ENCODE data around the gene RPS6KA3.

DNA sequence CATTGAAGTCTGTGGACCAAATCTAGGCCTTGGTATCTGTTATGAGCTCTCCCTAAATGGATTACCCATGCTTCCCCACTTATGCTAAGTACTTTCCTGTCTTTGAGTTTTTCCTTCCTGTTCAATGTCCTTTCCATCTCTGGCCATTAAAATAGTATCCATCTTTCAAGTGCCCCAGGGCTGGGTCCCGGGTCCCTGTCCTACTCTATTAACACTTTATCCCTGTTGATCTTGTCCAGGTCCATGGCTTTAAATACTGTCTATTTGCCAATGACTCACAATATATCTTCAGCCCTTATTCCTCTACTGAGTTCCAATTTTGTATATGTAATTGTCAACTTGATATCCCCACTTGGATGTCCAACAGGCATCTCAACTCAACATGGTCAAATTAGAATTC lies 17.7 kb upstream of the RPS6KA3 start:
- TF ChIP-seq, protein P1, sequence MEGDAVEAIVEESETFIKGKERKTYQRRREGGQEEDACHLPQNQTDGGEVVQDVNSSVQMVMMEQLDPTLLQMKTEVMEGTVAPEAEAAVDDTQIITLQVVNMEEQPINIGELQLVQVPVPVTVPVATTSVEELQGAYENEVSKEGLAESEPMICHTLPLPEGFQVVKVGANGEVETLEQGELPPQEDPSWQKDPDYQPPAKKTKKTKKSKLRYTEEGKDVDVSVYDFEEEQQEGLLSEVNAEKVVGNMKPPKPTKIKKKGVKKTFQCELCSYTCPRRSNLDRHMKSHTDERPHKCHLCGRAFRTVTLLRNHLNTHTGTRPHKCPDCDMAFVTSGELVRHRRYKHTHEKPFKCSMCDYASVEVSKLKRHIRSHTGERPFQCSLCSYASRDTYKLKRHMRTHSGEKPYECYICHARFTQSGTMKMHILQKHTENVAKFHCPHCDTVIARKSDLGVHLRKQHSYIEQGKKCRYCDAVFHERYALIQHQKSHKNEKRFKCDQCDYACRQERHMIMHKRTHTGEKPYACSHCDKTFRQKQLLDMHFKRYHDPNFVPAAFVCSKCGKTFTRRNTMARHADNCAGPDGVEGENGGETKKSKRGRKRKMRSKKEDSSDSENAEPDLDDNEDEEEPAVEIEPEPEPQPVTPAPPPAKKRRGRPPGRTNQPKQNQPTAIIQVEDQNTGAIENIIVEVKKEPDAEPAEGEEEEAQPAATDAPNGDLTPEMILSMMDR (IDR thresholded peaks at IDR 0.05; ENCODE audit: borderline replicate concordance, extremely low read depth, low read length, poor library complexity, severe bottlenecking), result no peak
- TF ChIP-seq EZH2 (IDR thresholded peaks at IDR 0.05; ENCODE audit: borderline replicate concordance, low read depth, low read length, severe bottlenecking), result no peak
